Measurements from ENCODE around the gene PAFAH1B2. TPM values are rescaled to one million over a fixed set of nuclear protein-coding genes. Genes with fewer than 3 reads are reported as not detected.
A peak's percentile ranks its signal among the peaks of the same experiment; 100 is the strongest.
"Not testable (repeated sequence)": the region's sequence is repeated elsewhere in the genome, so short reads cannot be mapped to it uniquely, and the experiment has no call there.

The PAFAH1B2 gene
- total and polyA plus RNA-seq, 3 donors from 2014 or later, result 66.5 to 156 (median 150) TPM

GRCh38 chr11:117205211-117205818, 61.2 kb downstream of the PAFAH1B2 start:
- intact Hi-C loops (cut with DNase I; ENCODE audit: low total_unique reads), result no loop called here
- 55 to 68% methylated on average over 9 to 11 of the region's 11 CpGs for WGBS, 2 donors
- peak overlapping the region in 1 of 2 donors; percentile 91 for H3K27ac ChIP-seq
- no peak overlapping the region for H3K4me3 ChIP-seq
- no peaks in the 10 kb centered on the region for H3K36me3 ChIP-seq (ENCODE audit: low read depth, missing control alignments)
- peaks cover 17% of the 10 kb centered on the region for H3K4me1 ChIP-seq
- no peak for DNase-seq
- H3K27me3 ChIP-seq, result no peaks in the 10 kb centered on the region
- no peak for TF ChIP-seq CTCF (IDR thresholded peaks at IDR 0.05)
- no peak for TF ChIP-seq POLR2A (IDR thresholded peaks at IDR 0.05)
- H3K9me3 ChIP-seq, result no peaks in the 10 kb centered on the region

DNA sequence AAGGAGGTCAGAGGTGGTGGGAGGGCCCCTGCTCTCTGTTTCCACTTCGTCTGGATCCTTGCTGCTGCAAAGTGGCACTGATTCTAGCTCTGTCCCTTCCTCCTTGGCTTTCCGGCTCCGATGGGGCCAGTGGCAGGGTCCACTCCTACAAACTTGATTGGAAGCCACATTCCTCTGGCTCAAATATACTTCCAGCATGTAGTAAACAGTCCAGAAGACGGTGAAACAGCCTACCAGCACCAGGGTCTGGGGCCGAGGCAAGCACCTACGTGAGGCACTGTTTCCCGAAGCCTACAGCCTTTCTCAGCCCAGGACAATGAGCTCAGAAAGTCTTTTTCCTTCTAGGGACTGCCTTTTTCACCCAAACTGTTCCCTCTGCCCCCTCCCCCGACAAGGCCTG, 62.0 kb downstream of the PAFAH1B2 start:
- H3K27me3 ChIP-seq; H3K27ac ChIP-seq; H3K9me3 ChIP-seq; H3K4me3 ChIP-seq; DNase-seq; H3K36me3 ChIP-seq (ENCODE audit: low read depth, missing control alignments); intact Hi-C loops (cut with DNase I; ENCODE audit: low total_unique reads): not testable (repeated sequence)
- 68 to 82% methylated on average over 7 to 8 of the region's 8 CpGs for WGBS, 2 donors
- H3K4me1 ChIP-seq, result peaks cover 17% of the 10 kb centered on the region

GRCh38 chr11:117206859-117207258, 62.8 kb downstream of the PAFAH1B2 start:
- intact Hi-C loops (cut with DNase I; ENCODE audit: low total_unique reads); H3K27ac ChIP-seq; H3K36me3 ChIP-seq (ENCODE audit: low read depth, missing control alignments); H3K27me3 ChIP-seq; H3K9me3 ChIP-seq; H3K4me3 ChIP-seq; DNase-seq: not testable (repeated sequence)
- WGBS, 2 donors, result no CpG with 5 or more reads among the region's 11 CpGs
- H3K4me1 ChIP-seq, result peaks cover 17% of the 10 kb centered on the region

DNA sequence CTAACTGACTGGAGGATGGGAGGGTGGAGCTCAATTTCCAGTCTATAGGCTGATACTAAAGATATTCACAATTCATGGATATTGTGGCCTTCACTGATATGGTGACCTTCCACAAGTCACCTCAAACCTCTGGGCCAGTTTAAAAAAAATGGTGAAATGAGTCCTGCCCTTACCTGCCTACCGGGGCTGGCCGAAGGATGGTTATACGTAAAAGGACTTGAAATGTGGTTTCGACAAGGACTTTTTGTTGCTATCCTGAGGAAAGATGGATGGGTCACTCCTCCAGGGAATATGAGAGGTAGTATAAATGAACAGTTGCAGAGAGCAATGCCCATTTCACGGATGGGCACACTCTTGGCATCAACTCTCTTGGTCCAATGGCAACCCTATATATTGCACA, 63.4 kb downstream of the PAFAH1B2 start:
- DNase-seq; H3K27ac ChIP-seq; H3K4me3 ChIP-seq; H3K36me3 ChIP-seq (ENCODE audit: low read depth, missing control alignments); H3K27me3 ChIP-seq; intact Hi-C loops (cut with DNase I; ENCODE audit: low total_unique reads); H3K9me3 ChIP-seq: not testable (repeated sequence)
- H3K4me1 ChIP-seq, result peaks cover 16% of the 10 kb centered on the region
- 86 to 88% methylated on average over 5 of the region's 5 CpGs for WGBS, 2 donors

DNA sequence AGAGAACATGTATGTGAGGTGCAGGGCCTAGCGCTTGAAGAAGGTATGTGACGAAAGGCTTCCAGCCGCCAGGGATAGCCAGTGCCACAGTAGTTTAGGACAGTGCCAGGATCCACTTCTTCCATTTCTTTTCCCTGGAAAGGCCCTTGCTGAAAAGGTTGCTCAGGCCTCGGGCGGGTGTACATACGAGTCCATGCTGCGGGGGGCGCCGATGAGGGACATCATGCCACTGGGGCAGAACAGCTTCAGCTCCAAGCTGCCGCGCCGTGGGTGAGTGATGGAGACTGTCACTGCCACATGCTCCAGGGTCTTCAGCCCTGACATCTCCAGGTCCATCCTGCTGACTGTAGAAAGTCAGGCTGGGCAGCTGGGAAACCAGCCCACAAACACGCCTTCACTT, 64.6 kb downstream of the PAFAH1B2 start:
- H3K9me3 ChIP-seq; H3K27me3 ChIP-seq; H3K4me3 ChIP-seq; H3K36me3 ChIP-seq (ENCODE audit: low read depth, missing control alignments); DNase-seq; H3K27ac ChIP-seq; intact Hi-C loops (cut with DNase I; ENCODE audit: low total_unique reads): not testable (repeated sequence)
- WGBS, 2 donors, result 93% methylated on average over 10 of the region's 13 CpGs; no CpG with 5 or more reads in 1 of the 2 donors
- peaks cover 12% of the 10 kb centered on the region for H3K4me1 ChIP-seq

DNA sequence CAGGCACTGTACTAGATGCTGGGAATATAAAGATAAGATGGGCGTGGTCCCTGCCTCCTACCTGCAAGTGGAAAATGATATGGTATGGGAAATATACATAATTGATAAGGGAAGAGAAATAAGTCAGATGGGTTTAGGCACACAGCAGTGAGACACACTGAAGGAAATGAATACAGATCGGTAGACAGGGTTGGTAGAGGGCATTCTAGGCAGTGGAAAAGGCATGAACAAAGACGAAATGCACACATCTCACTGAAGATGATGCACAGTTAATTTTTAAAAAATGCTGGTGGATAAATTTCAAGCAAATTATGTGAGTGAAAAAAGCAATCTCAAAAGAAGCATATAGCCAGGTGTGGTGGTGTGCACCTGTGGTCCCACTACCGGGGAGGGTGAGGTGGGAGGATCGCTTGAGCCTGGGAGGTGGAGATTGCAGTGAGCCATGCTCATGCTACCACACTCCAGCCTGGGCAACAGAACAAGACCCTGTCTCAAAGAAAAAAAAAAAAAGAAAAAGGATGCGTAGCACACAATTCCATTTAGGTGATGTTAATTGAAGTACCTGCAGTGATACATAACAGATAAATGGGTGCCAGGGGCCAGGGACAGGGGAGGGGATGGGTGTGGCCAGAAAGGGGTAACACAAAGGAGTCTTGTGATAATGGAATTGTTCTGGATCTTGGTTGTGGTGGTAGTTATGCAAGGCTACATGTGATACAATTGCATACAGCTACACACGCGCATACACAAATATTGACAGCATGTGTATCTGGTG, 65.5 kb downstream of the PAFAH1B2 start:
- peaks cover 12% of the 10 kb centered on the region for H3K4me1 ChIP-seq
- DNase-seq; intact Hi-C loops (cut with DNase I; ENCODE audit: low total_unique reads); H3K4me3 ChIP-seq; H3K36me3 ChIP-seq (ENCODE audit: low read depth, missing control alignments); H3K9me3 ChIP-seq; H3K27me3 ChIP-seq; H3K27ac ChIP-seq: not testable (repeated sequence)
- 86 to 91% methylated on average over 7 to 8 of the region's 8 CpGs for WGBS, 2 donors

DNA sequence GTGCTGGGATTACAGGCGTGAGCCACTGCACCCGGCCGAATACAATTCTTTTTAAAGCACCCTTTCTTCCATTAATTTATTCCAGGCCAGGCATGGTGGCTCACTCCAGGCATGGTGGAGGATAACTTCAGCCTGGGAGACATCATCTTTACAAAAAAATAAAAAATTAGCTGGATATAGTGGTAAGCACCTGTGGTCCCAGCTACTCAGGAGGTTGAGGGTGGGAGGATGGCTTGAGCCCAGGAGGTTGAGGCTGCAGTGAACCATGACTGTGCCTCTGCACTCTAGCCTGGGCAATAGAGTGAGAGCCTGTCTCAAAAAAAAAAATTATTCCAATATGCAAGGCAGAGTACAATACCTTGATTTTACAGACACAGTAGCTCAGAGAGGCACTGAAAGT, 66.5 kb downstream of the PAFAH1B2 start:
- WGBS, 2 donors, result 99 to 100% methylated on average over 3 of the region's 3 CpGs
- H3K36me3 ChIP-seq (ENCODE audit: low read depth, missing control alignments), result no peaks in the 10 kb centered on the region
- intact Hi-C loops (cut with DNase I; ENCODE audit: low total_unique reads), result no loop called here

More for the DNA sequence above, 66.5 kb downstream of the PAFAH1B2 start:
- Histone ChIP-seq H3K4me3 (no peak overlapping the region), H3K27me3 (no peaks in the 10 kb centered on the region), H3K27ac (no peak overlapping the region), H3K9me3 (no peaks in the 10 kb centered on the region), H3K4me1 (peaks cover 2% of the 10 kb centered on the region)
- DNase-seq, result no peak
- TF ChIP-seq CTCF (IDR thresholded peaks at IDR 0.05) (no peak), POLR2A (IDR thresholded peaks at IDR 0.05) (no peak)

All from testis (tissue), 3 donors.